Measurements from ENCODE around the gene IPO9.
"Not testable (repeated sequence)": the region's sequence is repeated elsewhere in the genome, so short reads cannot be mapped to it uniquely, and the experiment has no call there.

Gene IPO9

DNA sequence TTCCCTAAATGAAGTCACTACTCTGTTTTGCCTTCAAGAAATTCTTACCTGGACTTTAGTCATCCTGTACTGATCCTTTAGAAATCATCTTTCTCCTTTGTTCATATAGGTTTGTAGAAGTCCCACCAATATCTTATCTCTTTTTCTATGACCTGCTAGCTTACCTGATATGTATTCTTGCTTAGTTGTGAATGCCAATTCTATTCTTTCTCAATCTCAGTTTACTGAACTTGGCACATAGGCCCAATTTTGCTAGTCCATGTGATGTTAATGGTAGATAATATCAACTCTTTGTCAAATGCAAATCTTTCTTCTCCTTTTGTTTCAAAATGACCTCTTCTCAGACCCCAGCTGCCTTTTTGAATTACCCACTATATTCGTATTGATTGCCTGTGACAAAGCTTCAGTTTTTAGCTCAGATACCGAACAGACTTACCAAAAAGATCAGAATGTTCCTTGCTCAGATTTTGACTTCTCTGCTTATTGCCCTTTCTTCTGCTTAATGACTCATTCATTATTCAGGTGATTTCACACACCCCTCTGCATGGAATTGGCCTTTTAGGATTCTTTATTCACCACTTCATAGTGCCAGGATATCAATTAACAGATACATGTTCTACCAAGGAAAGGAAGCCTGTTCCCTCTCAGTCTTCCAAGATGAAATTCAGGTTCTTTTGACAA, 20.6 kb downstream of the IPO9 start:
- no peak for DNase-seq (ENCODE audit: low spot score)

DNA sequence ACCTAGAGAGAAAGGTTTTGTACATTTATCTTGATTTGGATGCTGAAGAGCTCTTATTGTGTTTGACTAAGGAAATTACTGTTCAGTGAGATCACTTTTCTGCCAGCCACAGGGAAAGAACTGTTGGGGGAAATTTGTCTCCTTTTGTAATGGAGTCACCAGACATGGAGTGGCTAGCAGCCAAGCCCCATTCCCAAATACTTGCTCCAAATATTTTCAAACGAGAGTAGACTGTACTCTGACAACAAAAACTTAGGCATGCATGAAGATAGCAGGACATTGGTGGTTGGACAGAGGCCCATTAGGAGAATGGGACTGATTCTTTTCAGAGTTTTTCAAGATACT, 21.1 kb downstream of the IPO9 start:
- DNase-seq (ENCODE audit: low spot score): no peak

DNA sequence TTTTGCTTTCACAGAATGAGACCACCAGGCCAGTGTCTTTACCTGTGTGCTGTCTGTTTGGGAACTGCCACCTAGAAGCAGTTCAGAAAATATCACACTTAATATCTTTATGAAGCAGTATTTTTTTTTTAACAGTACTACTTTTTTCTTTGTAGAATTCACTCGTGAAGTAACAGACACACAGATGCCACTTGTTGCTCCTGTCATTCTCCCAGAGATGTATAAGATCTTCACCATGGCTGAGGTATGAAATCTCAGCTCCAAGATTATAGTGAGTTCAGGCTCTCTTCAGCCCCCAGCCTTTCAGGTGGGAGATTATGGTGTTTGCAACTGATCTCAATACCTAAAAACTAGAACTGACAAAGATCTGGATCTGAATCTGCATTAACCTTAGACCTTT, 23.0 kb downstream of the IPO9 start:
- DNase-seq (ENCODE audit: low spot score): no peak

DNA sequence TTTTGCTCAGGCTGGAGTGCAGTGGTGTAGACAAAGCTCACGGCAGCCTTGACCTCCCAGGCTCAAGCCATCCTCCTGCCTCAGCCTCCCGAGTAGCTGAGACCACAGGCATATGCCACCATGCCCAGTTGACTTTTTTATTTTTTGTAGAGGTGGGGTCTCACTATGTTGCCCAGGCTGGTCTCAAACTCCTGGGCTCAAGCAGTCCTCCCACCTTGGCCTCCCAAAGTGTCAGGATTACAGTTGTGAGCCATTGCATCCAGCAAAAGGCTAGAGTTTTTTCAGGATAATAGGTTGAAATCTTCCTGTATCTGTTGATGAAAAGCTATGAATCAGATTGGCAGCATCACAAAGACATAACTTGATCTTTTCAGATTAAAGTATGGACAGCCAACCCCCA, 27.8 kb downstream of the IPO9 start:
- DNase-seq (ENCODE audit: low spot score): not testable (repeated sequence)

DNA sequence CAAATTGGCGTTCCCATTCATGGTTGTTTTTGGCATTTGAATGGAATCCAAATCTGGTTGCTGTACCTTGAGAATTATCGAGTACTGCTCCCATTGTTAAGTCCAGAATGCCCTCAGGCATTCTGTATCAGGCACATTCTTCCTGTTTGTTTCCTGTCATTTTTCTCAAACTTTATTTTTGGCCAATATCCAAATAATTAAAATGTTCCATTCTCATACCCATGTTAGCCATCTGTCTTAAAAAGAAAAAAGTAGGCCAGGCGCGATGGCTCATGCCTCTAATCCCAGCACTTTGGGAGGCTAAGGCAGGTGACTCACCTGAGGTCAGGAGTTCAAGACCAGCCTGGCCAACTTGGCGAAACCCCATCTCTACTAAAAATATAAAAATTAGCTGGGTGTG, 30.5 kb downstream of the IPO9 start:
- no peak for DNase-seq (ENCODE audit: low spot score)

DNA sequence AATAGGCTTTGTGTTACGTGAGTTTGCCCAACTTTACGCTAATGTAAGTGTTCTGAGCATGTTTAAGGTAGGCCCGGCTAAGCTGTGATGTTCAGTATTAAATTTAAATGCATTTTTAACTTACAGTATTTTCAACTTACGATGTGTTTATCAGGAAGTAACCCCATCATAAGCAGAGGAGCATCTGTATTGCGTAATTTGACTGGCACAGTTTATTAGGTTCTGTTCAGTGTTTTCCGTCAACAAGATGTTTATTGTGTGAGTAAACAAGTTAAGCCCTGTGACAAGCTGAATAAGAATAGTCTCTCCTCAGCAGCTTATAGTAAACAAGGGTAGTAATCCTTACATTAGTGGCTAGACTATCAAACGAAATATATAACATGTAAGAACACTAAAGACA, 32.5 kb downstream of the IPO9 start:
- no peak for DNase-seq (ENCODE audit: low spot score)

DNA sequence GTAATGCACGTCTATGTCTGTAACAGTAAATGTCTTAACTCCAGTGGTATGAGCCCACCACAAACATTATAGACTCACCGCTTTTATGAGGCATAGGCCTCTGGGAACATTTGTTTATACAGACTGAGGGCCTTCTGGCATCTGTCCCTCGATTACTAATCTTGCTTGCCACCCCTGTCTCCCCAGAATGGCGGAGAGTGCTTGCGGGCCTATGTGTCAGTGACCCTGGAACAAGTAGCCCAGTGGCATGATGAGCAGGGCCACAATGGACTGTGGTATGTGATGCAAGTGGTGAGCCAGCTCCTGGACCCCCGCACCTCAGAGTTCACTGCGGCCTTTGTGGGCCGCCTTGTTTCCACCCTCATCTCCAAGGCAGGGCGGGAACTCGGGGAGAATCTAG, 41.4 kb downstream of the IPO9 start:
- DNase-seq (ENCODE audit: low spot score): no peak

DNA sequence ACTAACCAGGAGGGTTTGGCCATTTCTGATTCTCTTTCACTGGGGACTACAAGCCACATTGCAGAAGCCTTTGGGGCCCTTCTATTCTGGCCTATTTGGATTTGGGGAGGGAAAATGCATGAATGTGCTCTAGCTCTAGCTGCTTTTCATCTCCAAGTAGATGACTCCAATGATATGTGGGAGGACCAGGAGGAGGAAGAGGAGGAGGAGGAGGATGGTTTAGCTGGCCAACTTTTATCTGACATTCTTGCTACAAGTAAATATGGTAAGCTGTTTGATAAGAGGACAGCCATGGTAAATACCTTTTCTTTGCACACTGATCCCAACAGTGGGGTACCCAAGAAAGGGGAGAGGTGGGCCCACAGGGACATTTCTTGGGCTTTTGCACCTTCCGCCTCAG, 45.7 kb downstream of the IPO9 start:
- DNase-seq (ENCODE audit: low spot score): no peak

DNA sequence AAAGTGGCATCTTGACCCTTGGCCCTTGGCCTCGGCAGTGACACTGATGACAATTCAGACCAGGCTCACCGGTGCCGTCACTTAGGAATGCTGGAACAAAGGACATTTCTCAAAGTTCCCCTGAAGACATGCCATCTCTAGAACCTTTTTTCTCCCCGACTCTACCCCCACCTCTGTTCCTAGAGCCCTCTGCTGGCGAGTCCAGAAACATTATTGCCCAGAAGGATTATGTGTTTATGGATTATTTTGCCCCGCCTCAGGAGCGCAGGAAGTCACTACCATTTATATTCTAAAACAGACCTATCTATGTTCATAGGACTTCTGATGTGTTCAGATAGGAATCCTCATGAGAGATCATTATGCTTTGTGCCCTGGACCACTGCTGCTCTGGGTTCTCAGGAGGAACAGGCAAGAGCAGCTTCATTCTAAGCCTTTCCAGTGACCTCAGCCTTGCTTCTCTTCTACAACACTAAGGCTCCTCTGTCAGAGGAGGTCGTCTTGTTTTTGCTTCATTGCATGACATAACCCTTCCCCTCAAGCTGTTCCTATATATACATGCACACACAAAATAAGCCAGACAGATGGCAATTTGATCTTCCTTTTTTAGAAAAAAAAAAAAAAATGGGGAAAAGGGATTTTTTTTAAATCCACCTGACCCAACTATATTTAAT, 47.3 kb downstream of the IPO9 start:
- DNase-seq (ENCODE audit: low spot score): no peak

DNA sequence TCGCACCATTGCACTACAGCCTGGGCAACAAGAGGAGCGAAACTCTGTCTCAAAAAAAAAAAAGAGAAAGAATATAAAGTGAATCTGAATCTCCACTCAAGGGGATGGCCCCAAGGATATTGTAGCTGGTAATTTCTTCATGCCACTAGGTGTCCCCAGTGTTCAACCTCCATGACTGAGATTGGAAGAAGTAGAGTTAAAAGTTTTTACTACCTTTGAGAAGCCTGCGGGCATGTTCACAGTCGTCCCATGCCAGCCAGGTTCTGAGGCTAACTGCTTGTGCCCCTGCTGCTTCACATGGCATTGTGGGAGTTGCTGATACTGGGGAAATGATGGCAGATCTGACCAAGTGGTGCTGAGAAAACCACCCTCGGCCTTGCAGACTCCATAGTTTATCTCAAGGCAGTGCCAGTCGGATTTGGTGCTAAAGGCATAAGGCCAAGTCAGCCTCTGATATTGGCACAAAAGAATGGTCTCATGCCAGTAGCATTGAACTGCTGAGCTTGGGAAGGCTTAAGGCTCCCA, 49.0 kb downstream of the IPO9 start:
- DNase-seq (ENCODE audit: low spot score): no peak

DNA sequence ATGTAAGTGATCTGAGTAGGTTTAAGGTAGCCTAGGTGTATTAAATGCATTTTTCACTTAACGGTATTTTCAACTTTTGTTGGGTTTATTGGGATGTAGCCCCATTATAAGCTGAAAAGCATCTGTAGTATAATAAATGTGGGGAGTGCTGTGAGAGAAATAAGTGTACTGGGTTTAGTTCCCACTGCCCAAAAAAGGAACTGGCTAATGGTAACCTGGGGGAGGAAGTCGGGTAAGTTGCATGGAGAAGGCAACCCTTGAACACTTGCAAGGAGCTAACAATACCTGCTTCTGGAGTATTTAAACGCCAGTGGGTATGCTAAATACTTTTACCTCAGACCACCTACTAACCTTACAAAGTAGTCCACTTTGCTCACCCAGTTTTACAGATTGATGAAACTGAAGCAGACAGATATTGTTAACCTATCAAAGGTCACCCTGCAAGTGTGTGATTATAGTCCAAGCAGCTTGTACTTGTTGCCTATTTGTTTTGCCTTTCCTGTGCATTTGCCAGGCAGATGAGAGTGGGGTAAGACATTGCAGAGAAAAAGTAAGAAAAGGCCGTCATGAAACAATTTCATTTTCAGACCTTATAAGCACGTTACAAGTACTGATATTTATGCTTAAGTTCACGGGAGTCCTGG, 52.1 kb downstream of the IPO9 start:
- DNase-seq (ENCODE audit: low spot score): no peak

DNA sequence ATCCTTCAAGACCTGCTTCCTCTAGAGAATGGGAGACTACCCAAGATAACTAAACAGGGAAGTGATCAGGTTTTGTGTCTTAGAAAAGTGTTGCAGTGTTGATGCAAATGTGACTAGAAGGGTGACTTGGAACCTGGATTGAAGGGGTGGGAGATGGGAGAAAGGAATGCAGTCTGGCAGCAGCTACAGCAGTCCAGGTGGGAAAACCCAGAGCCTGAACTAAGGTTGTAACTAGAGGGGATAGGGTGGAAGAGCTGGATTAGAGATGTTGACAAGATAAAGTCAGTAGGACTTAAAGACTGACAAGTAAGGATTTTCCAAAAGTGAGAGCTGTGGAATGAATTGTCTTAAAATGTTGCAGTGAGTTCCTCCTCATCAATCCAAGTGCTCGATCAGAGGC, 52.7 kb downstream of the IPO9 start:
- no peak for DNase-seq (ENCODE audit: low spot score)

DNA sequence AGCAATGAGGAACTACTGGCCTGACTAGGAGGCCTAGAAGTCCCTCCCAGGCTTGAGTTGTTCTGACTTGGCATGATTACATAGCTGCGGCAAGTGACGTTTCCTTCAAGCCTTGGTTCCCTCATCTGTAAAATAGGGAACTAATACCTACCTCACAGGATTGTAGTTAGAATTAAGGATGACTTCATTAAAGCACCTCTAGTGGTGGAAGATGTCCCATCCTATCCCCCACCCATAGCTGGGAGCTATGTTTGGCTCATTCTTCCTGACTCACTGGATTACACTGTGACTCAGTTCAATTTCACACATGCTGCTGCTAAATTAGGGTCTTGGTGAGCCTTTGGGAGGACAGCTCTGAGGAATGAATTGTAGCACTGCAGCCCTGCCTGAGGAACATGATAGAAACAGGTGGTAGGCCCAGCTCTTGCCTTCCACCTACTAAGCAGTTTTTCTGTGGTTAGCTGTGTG, 53.7 kb downstream of the IPO9 start:
- no peak for DNase-seq (ENCODE audit: low spot score)

DNA sequence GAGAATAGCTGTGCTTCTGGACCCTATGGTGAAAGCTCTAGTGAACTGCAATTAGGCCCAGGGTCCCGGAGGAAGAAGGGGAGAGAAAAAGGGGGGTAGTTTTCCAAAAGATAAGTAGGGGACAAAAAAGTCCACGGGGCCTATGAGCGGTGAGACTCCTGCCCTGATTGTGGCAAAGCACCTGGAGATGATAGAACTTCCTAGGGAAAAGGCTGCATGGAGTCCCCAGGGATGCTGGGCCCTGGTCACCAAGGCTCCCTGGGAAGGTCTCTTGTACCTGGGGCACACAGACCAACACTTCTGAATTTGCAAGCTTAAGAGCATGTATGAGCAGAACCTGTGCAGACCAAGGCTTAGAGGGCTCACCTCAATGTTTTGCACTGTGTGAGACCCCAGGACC, 54.3 kb downstream of the IPO9 start:
- no peak for DNase-seq (ENCODE audit: low spot score)

DNA sequence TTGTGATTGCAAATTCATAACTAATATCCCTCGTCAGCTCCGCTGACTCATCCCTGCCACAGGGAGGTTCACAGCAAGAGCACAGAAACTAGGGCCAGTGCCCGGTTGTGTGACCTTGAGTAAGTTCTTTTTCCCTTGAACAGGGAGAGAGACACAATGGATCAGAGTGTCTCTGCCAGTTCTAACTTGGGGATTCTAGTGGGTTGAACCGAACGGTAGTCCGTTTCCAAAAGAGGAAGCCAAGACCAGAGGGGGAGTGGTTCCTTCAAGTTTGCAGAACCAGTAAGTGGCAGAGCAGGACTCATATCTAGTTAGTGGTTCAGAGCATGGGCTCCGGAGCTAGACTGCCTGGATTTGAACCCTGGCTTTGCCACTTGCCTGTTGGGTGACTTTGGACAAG, 54.8 kb downstream of the IPO9 start:
- no peak for DNase-seq (ENCODE audit: low spot score)

DNA sequence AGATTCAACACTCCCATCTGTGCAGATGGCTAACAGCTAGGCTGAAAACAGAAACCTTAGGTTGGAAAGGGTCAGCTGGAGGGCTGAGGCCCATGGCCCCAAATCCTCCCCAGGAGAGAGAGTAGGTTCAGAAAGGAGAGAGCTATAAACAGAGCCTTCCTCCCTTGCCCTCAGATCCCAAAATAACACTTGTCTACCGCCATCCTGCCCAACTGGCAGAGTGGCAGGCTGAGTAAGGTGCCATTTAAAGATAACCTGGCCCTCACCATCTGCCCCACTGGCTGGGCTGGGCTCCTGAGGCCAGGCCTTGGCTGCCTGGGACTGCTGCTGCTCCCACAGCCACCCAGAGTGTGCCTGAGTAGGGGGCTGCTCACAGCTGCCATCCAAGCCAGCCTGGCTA, 55.5 kb downstream of the IPO9 start:
- no peak for DNase-seq (ENCODE audit: low spot score)

DNA sequence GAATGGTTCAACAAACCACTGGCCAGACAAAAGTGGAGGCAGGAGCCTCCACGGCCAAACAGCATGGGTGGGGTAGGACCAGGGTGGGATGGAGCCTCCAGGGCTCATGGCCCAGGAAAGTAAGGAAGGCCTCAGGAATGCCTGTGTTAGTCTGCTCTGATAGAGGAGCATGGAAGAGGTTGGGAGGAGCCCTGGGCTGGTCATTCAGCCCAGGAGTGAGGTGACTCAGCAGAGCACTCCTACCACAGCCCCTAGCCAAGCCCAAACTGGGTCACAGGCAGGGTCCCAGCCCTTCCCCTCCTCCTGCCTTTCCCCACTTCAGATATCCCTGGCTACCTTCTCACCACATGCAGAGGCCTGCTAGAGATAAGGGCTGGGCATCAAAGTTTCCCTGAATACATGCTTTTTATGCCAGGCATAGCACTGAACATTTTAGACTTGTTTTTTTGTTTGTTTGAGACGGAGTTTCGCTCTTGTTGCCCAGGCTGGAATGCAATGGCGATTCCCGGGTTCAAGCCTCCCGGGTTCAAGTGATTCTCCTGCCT, 56.6 kb downstream of the IPO9 start:
- DNase-seq (ENCODE audit: low spot score): no peak

DNA sequence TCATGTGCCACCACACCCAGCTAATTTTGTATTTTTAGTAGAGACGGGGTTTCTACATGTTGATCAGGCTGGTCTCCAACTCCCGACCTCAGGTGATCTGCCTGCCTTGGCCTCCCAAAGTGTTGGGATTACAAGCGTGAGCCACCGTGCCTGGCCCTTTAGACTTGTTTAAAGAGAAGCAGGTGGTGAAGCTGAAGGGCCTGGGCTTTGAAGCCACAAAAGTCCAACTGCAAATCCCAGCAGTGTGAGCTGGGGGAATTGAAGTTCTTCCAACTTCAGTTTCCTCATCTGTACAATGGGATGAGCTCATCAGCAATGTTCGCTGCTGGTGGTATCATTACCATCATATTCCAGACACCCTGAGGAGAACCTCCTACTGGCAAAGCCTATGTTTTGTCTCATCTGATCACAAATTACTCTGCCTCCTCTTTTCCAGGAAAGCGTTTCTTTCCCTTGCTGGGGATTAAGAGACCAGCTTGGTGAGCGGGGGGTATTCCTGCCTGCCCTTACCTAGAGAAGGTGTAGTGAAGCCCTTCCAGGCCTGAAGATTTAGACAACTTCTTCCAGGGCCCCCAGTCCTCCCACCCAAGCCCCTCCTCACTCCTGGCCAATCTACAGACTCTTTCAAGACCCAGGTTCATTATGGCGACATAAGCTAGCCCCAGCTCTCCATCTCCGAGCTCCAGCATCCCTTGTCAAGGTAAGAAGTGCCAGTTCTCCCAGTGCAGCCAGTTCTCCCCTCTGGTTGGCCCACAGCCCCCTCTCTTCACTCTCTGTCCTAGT, 57.3 kb downstream of the IPO9 start:
- DNase-seq (ENCODE audit: low spot score): no peak

DNA sequence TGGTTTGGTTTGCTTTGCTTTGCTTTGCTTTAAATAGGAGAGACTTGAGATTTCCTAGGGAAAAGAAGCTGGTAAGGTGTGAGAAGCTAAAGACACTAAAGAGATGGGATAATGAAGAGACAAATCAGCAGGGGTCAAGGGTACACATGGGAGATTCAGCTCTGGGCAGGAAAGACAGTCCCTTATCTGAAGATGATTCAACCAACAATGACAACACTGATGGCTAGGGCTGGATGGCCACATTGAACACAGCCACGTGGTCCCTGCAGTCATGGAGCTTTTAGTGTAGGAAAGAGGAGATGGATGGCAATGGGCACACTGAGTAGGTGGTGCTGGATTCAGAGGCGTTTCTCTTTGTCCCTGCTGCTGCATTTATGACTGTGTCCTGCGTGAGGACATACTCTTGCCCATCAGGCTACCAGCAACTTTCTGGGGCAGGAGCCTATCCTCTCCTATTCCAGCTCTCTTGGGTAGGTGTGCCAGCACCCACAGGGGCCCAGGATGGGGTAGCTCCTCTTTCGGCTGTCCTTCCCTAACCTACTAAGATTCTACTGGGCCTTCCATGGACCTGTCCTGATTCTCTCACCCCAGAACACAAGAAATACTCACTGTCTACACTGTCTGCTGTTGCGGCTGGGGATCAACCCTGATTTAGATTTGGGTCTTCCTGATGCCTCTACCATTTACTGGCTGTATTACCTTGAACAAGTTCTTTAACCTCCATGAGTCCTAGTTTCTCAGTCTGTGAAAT, 58.3 kb downstream of the IPO9 start:
- DNase-seq (ENCODE audit: low spot score): no peak

DNA sequence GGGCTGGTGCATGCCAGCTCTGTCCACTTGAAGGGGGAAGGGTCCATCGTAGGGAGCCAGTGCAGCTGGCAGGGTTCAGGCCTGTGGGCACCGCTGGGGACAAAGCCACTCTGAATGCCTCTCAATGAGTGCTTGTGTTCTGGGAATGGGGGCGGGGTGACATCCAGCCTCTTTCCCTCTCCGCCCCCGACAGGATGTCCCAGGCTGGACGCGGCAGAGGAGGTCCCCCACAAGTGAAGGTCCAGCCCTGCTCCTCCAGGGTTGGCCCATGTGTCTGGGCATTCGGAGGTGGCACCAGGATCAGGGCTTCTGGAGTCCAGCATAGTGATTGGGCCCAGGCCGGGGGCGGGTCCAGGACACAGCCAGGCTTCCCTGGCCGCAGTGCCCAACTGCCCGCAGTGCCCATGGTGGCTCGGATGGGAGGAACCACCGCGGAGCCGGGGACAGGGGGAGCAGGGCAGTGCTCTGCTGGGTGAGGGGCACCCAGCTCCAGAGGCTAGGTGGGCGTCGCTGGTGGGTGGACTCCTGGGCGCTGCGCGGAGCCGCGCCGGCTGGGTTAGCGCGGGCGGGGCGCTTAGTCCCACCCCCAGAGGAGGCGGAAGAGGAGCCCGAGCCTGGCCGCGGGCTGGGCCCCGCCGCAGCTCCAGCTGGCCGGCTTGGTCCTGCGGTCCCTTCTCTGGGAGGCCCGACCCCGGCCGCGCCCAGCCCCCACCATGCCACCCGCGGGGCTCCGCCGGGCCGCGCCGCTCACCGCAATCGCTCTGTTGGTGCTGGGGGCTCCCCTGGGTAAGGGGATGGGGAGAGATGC, 59.5 kb downstream of the IPO9 start, which contains the start of gene SHISA4:
Gene SHISA4 (plus strand): TSS at position 617 of the 808 bp plus-strand sequence. CDS start 97 bp downstream, at position 714.
- no peak for DNase-seq (ENCODE audit: low spot score)

All from HuH-7.5 (cell line).